HepG2 (cell line): ENCODE measurements around the gene TATDN2. TPM values are rescaled to one million over a fixed set of nuclear protein-coding genes. Genes with fewer than 3 reads are reported as not detected.

Experiments used
- ATAC-seq: fragments of 200-7000 bp; cut with Tn5 transposase; 3 replicates; pipeline ENCODE4 v1.9.1; 2020; ENCODE audit warnings: mild to moderate bottlenecking, moderate library complexity
- BruUV-seq: library from RNA; stranded (reverse); fragments of 400-500 nt; replicated peaks from 2 replicates; lab custom pipeline; 2021; lab: Mats Ljungman, UMichigan
- CTCF ChIA-PET: fragments of 300-600 bp; formaldehyde crosslinking; extraction: SDS; loops from one replicate; lab custom pipeline; 2021; ENCODE audit warnings: low total read pairs, inconsistent platforms, low intra/inter-chr PET ratio; lab: Yijun Ruan, JAX
- POLR2A ChIA-PET: fragments of 350-600 bp; sonication (Branson Sonifier 250); formaldehyde crosslinking; loops from one replicate; lab custom pipeline; 2020; ENCODE audit warnings: antibody characterized with exemption, inconsistent platforms; lab: Yijun Ruan, JAX
- DNase-seq: peaks from one replicate; pipeline ENCODE4 v3.0.0-alpha.2; 2015; ENCODE audit warnings: low spot score
- FAIRE-seq: peaks from 3 replicates; lab custom pipeline; 2011; peaks lifted over from hg19 to GRCh38; lab: Jason Lieb, UNC
- H2AFZ ChIP-seq: one replicate; pipeline ENCODE4 v1.6.1; 2011; ENCODE audit warnings: low read length, inconsistent platforms
- H3K27ac ChIP-seq: fragments of 300-600 bp; 3 replicates; pipeline ENCODE4 v1.8.0; 2011; ENCODE audit warnings: mixed run types, mild to moderate bottlenecking, mixed read lengths, low read length, inconsistent platforms; ENCODE audit not compliant: insufficient read depth; ENCODE audit errors: extremely low read length
- H3K27me3 ChIP-seq, 2 experiments: fragments of 200-600 bp in 1 of 2; 2 replicates in 1 of 2; 3 replicates in 1 of 2; pipeline versions ENCODE4 v1.6.0 to v1.8.0; 2011; ENCODE audit warnings: low read length in 2 of 2, mild to moderate bottlenecking in 2 of 2, moderate library complexity in 2 of 2, inconsistent platforms in 1 of 2; ENCODE audit not compliant: insufficient read depth in 2 of 2, control insufficient read depth in 1 of 2
- H3K36me3 ChIP-seq, 2 experiments: fragments of 200-600 bp in 1 of 2; replicated peaks in 1 of 2; 2 replicates in 1 of 2; 3 replicates in 1 of 2; pipeline versions ENCODE4 v1.5.1 to v1.8.0; 2011; ENCODE audit warnings: low read length in 2 of 2, inconsistent platforms in 1 of 2; ENCODE audit not compliant: insufficient read depth in 2 of 2, control insufficient read depth in 1 of 2
- H3K4me1 ChIP-seq: 2 replicates; pipeline ENCODE4 v1.5.1; 2012; ENCODE audit warnings: low read length, inconsistent platforms; ENCODE audit not compliant: insufficient read depth
- H3K4me2 ChIP-seq: 2 replicates; pipeline ENCODE4 v1.6.0; 2011; ENCODE audit warnings: low read depth, low read length, inconsistent platforms
- H3K4me3 ChIP-seq, 3 experiments: fragments of 200-600 bp in 1 of 3; sonication (generic), shearing (Covaris generic) in 1 of 3; replicated peaks in 1 of 3; 2 replicates each; pipeline ENCODE4 v1.5.1; 2011 to 2016; ENCODE audit warnings: low read length in 3 of 3, inconsistent platforms in 2 of 3, low read depth in 2 of 3, mild to moderate bottlenecking in 2 of 3, control low read depth in 1 of 3, mixed read lengths in 1 of 3; ENCODE audit not compliant: insufficient read depth in 1 of 3
- H3K79me2 ChIP-seq: one replicate; pipeline ENCODE4 v1.6.1; 2011; ENCODE audit warnings: low read length, inconsistent platforms; ENCODE audit not compliant: insufficient read depth
- H3K9ac ChIP-seq: 2 replicates; pipeline ENCODE4 v1.6.0; 2011; ENCODE audit warnings: mild to moderate bottlenecking, low read depth, low read length, inconsistent platforms; ENCODE audit not compliant: insufficient read depth
- H3K9me3 ChIP-seq: 2 replicates; pipeline ENCODE4 v1.5.1; 2012; ENCODE audit warnings: mild to moderate bottlenecking, low read length
- H4K20me1 ChIP-seq: 2 replicates; pipeline ENCODE4 v1.6.0; 2011; ENCODE audit warnings: inconsistent platforms, mild to moderate bottlenecking, low read length, moderate library complexity; ENCODE audit not compliant: insufficient read depth
- ARID5B ChIP-seq: IDR thresholded peaks from 2 replicates; pipeline ENCODE4 v1.4.0; 2020; ENCODE audit warnings: mild to moderate bottlenecking, missing genetic modification reagents
- BRCA1 ChIP-seq: sonication (generic); formaldehyde crosslinking; IDR thresholded peaks from 2 replicates; pipeline ENCODE4 v1.4.0; 2020; ENCODE audit warnings: missing genetic modification reagents
- MBNL3 ChIP-seq: fragments of 250-450 bp; sonication (Bioruptor Pico); conservative IDR thresholded peaks from 2 replicates; pipeline ENCODE4 v1.8.0; 2022; ENCODE audit warnings: mild to moderate bottlenecking, inconsistent platforms
- ZMAT3 ChIP-seq: sonication (generic); formaldehyde crosslinking; conservative IDR thresholded peaks from 2 replicates; pipeline ENCODE4 v1.7.0; 2021; ENCODE audit warnings: missing genetic modification reagents
- ZNF629 ChIP-seq: sonication (generic); formaldehyde crosslinking; conservative IDR thresholded peaks from 2 replicates; pipeline ENCODE4 v1.5.0; 2020; ENCODE audit warnings: missing genetic modification reagents
- WGBS: methylation state at CpG from one replicate; pipeline ENCODE4 v1.1.6; 2017; ENCODE audit warnings: low lambda C conversion rate; 5-methylcytosine and 5-hydroxymethylcytosine counted together
- in situ Hi-C: cut with HindIII; loops from 2 replicates; pipeline ENCODE4 v1.10.0; 2017; ENCODE audit warnings: low pct_unique_long_range_greater_than_20kb; ENCODE audit not compliant: extremely low pct_ligation_motif_present
- intact Hi-C: fragments of 100-400 bp; cut with micrococcal nuclease; formaldehyde crosslinking; loops from one replicate; pipeline ENCODE4 v1.10.0; 2022; ENCODE audit not compliant: unreplicated experiment
- polyA plus RNA-seq, 8 experiments: library from polyadenylated mRNA; depleted of rRNA in 3 of 8; stranded (reverse) in 7 of 8; unstranded in 1 of 8; fragments of >200 nt; fragmentation: Illumina TruSeq in 4 of 8; extraction: Trizol in 4 of 8; gene quantifications; 2 replicates each; pipeline versions ENCODE4 v1.2.1 to v1.2.3, GENCODE V29; 2011 to 2016; ENCODE audit warnings: low read depth in 4 of 8, missing spikeins in 1 of 8, mixed read lengths in 1 of 8; ENCODE audit not compliant: insufficient read depth in 1 of 8
- total RNA-seq, 5 experiments: library from RNA; depleted of rRNA; stranded (reverse); fragments of >200 nt; fragmentation: Illumina TruSeq; extraction: Trizol; gene quantifications; 2 replicates each; pipeline ENCODE4 v1.2.3, GENCODE V29; 2016; ENCODE audit warnings: low read depth in 1 of 5

Gene TATDN2
- total and polyA plus RNA-seq, 2 of the 13 experiments (the other 11 are each of a cell fraction or from before 2014, with no cell fraction given) = 12.1 to 21.9 TPM

GRCh38 chr3:10232137-10232536, 16.1 kb upstream of the TATDN2 start:
- no peaks in the 10 kb centered on the region for H3K4me1 ChIP-seq
- in situ Hi-C loops = no loop called here
- H3K4me3 ChIP-seq = no peak overlapping the region
- intact Hi-C loops = no loop called here
- H3K27me3 ChIP-seq = no peaks in the 10 kb centered on the region
- TF ChIP-seq MBNL3 (CRISPR knock-in tag) = no peak
- TF ChIP-seq, all 625 proteins: peak for 0
- no TSS peak for BruUV-seq
- Histone ChIP-seq H3K9ac (no peak overlapping the region), H3K27ac (no peak overlapping the region), H3K9me3 (no peaks in the 10 kb centered on the region), H2AFZ (no peak overlapping the region), H4K20me1 (no peaks in the 10 kb centered on the region), H3K4me2 (no peak overlapping the region), H3K36me3 (peaks cover 30 to 50% of the 10 kb centered on the region in 2 experiments), H3K79me2 (no peaks in the 10 kb centered on the region)
- POLR2A ChIA-PET = no interaction called here
- ATAC-seq = no peak
- FAIRE-seq = no peak
- DNase-seq = no peak
- CTCF ChIA-PET = no interaction called here
- 96% methylated on average over 7 of the region's 7 CpGs for WGBS

DNA sequence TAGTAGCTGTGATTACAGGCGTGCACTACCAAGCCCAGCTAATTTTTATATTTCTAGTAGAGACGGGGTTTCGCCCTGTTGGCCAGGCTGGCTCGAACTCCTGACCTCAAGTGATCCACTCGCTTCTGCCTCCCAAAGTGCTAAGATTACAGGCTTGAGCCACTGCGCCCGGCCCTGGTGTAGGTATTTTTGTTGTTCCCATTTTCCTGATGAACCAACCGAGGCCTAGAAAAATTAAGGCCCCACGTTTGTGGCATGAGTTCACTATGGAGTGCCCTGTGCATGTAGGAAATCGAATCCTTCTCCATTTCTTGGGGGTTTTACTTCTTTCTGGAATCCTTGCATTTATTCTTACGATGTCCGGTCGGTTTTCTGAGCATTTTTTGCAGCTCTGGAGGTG, 14.3 kb upstream of the TATDN2 start:
- no TSS peak for BruUV-seq

More for the DNA sequence above, 14.3 kb upstream of the TATDN2 start:
- TF ChIP-seq ZNF629 (CRISPR knock-in tag) (peak; percentile 53), ZMAT3 (CRISPR knock-in tag) (no peak), BRCA1 (CRISPR knock-in tag) (no peak), ARID5B (CRISPR knock-in tag) (no peak)
- TF ChIP-seq, all 625 proteins: peak for 1
- Histone ChIP-seq H3K9me3 (no peaks in the 10 kb centered on the region), H3K9ac (no peak overlapping the region), H3K27me3 (no peaks in the 10 kb centered on the region), H2AFZ (no peak overlapping the region), H3K36me3 (peaks cover 30 to 55% of the 10 kb centered on the region in 2 experiments), H3K4me2 (no peak overlapping the region), H3K4me1 (no peaks in the 10 kb centered on the region), H4K20me1 (no peaks in the 10 kb centered on the region), H3K4me3 (no peak overlapping the region), H3K79me2 (no peaks in the 10 kb centered on the region), H3K27ac (no peak overlapping the region)
- no peak for ATAC-seq
- ChIA-PET CTCF (no interaction called here), POLR2A (no interaction called here)
- intact Hi-C loops = no loop called here
- 92% methylated on average over 13 of the region's 13 CpGs for WGBS
- in situ Hi-C loops = no loop called here
- DNase-seq = no peak
- FAIRE-seq = no peak
